ENCODE data around the gene PIEZO2.

GRCh38 chr18:10767658-10768057 lies 381.7 kb downstream of the PIEZO2 start:
- TF ChIP-seq CTCF (IDR thresholded peaks at IDR 0.05) (no peak), EP300 (IDR thresholded peaks at IDR 0.05) (no peak)

All from ovary (tissue), 3 donors.